Trophoblast cell (in vitro differentiated cells and primary cell): ENCODE data around the gene KCNJ3.

ENCODE experiments used
- DNase-seq, 2 donors: peaks; one replicate each; pipeline ENCODE4 v3.0.0-alpha.2; 2016
- H2AFZ ChIP-seq: 2 replicates; pipeline ENCODE4 v1.6.1; 2013; ENCODE audit warnings: low read length, moderate library complexity, mild to moderate bottlenecking; ENCODE audit not compliant: insufficient read depth, poor library complexity
- H2AK5ac ChIP-seq: 2 replicates; pipeline ENCODE4 v1.6.1; 2013; ENCODE audit warnings: mild to moderate bottlenecking, low read length
- H2BK120ac ChIP-seq: 2 replicates; pipeline ENCODE4 v1.6.1; 2013; ENCODE audit warnings: low read length, mild to moderate bottlenecking, moderate library complexity; ENCODE audit not compliant: insufficient read depth, poor library complexity
- H2BK12ac ChIP-seq: 2 replicates; pipeline ENCODE4 v1.6.1; 2013; ENCODE audit warnings: mild to moderate bottlenecking, low read length, moderate library complexity
- H2BK5ac ChIP-seq: 2 replicates; pipeline ENCODE4 v1.6.1; 2013; ENCODE audit warnings: low read length, low read depth, moderate library complexity, mild to moderate bottlenecking; ENCODE audit not compliant: poor library complexity
- H3K14ac ChIP-seq: 2 replicates; pipeline ENCODE4 v1.6.1; 2013; ENCODE audit warnings: mild to moderate bottlenecking, low read length
- H3K18ac ChIP-seq: 2 replicates; pipeline ENCODE4 v1.6.1; 2013; ENCODE audit warnings: mild to moderate bottlenecking, low read length
- H3K23ac ChIP-seq: 2 replicates; pipeline ENCODE4 v1.6.1; 2013; ENCODE audit warnings: low read length
- H3K27ac ChIP-seq: 2 replicates; pipeline ENCODE4 v1.5.1; 2013; ENCODE audit warnings: low read depth, mild to moderate bottlenecking, inconsistent platforms, low read length, moderate library complexity
- H3K27me3 ChIP-seq: 2 replicates; pipeline ENCODE4 v1.6.1; 2013; ENCODE audit warnings: inconsistent platforms, mild to moderate bottlenecking, low read length, moderate library complexity; ENCODE audit not compliant: insufficient read depth
- H3K36me3 ChIP-seq, 2 experiments: 1 replicate in 1 of 2; 2 replicates in 1 of 2; pipeline ENCODE4 v1.6.1; 2013; ENCODE audit warnings: low read length in 2 of 2, mild to moderate bottlenecking in 2 of 2, moderate library complexity in 1 of 2; ENCODE audit not compliant: insufficient read depth in 2 of 2, control insufficient read depth in 1 of 2
- H3K4ac ChIP-seq: 2 replicates; pipeline ENCODE4 v1.6.1; 2013; ENCODE audit warnings: low read depth, mild to moderate bottlenecking, low read length, moderate library complexity
- H3K4me1 ChIP-seq, 2 experiments: 1 replicate in 1 of 2; 2 replicates in 1 of 2; pipeline ENCODE4 v1.6.1; 2013; ENCODE audit warnings: low read length in 2 of 2, mild to moderate bottlenecking in 2 of 2, moderate library complexity in 1 of 2; ENCODE audit not compliant: insufficient read depth in 2 of 2, control insufficient read depth in 1 of 2
- H3K4me2 ChIP-seq: 2 replicates; pipeline ENCODE4 v1.6.1; 2013; ENCODE audit warnings: inconsistent platforms, mild to moderate bottlenecking, low read length, moderate library complexity
- H3K4me3 ChIP-seq: 2 replicates; pipeline ENCODE4 v1.5.1; 2013; ENCODE audit warnings: mild to moderate bottlenecking, low read depth, low read length, inconsistent platforms
- H3K79me1 ChIP-seq: one replicate; pipeline ENCODE4 v1.6.1; 2013; ENCODE audit warnings: low read length
- H3K79me2 ChIP-seq: 2 replicates; pipeline ENCODE4 v1.6.1; 2013; ENCODE audit warnings: low read length, mild to moderate bottlenecking; ENCODE audit not compliant: control insufficient read depth, insufficient read depth, poor library complexity
- H3K9ac ChIP-seq: 2 replicates; pipeline ENCODE4 v1.6.1; 2013; ENCODE audit warnings: mild to moderate bottlenecking, low read length
- H3K9me3 ChIP-seq: 2 replicates; pipeline ENCODE4 v1.6.1; 2013; ENCODE audit warnings: low read depth, mild to moderate bottlenecking, control low read depth, inconsistent platforms, low read length; ENCODE audit not compliant: insufficient read depth
- H4K12ac ChIP-seq: 2 replicates; pipeline ENCODE4 v1.6.1; 2013; ENCODE audit warnings: low read depth, mild to moderate bottlenecking, low read length, moderate library complexity
- H4K8ac ChIP-seq: 2 replicates; pipeline ENCODE4 v1.6.1; 2013; ENCODE audit warnings: low read depth, mild to moderate bottlenecking, low read length, moderate library complexity
- H4K91ac ChIP-seq: one replicate; pipeline ENCODE4 v1.6.1; 2013; ENCODE audit warnings: low read depth, mild to moderate bottlenecking, low read length, moderate library complexity
- WGBS: extraction: QIAGEN DNeasy Blood & Tissue Kit; methylation state at CpG from one replicate; pipeline ENCODE4 v1.1.7; 2013; ENCODE audit warnings: missing lambda C conversion rate; ENCODE audit not compliant: insufficient read length, insufficient coverage; ENCODE audit errors: extremely low coverage; 5-methylcytosine and 5-hydroxymethylcytosine counted together

KCNJ3 gene

DNA sequence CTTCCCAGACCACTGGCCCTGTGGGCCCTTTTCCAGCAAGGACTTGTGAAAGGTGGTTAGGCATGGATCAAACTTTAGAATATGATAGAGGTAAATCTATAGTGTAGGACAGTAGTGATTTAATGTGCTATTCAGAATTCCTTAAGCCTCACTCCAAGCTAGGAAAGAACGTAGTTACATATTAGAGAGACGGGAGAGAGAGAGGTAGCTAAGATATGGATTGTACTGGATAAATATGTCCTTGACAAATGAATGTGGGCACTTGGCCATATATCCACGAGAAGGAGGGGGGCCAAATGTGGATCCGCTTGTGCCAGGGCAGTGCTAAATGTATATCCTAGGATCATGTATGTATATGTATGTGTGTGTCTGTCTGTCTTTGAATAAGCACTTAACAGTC is 6.5 kb downstream of the KCNJ3 start:
- no CpG with 5 or more reads among the region's 4 CpGs for WGBS
- H2BK120ac ChIP-seq = no peak overlapping the region
- no peak overlapping the region for H2BK12ac ChIP-seq

DNA sequence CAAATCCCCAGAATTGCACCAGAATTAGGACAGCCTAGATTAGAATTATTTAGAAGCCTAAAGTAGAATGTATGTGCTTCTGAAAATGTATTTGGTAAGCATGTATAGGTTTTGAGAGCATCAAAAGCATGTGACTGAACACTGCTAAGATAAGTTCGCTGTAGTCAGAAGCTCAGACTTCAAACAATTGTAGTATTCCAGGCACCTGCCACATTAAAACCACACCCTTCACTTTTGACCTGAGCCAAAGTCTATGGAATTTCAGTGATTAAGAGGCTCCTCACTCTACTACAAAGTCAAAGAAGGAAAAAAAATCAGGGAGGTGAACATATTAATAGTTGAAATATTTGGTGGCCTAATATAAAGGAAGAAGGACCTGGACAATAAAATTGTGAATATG is 8.2 kb downstream of the KCNJ3 start:
- H3K4ac ChIP-seq = no peak overlapping the region
- no CpG with 5 or more reads among the region's 1 CpG for WGBS
- DNase-seq = no peak

More for the DNA sequence above, 6.5 kb downstream of the KCNJ3 start:
- Histone ChIP-seq H3K27me3 (no peaks in the 10 kb centered on the region), H3K14ac (no peak overlapping the region), H3K4me2 (no peak overlapping the region), H4K12ac (no peak overlapping the region), H3K9me3 (no peaks in the 10 kb centered on the region), H3K4me3 (no peak overlapping the region), H3K27ac (no peak overlapping the region), H3K4me1 (no peaks in the 10 kb centered on the region), H3K36me3 (no peaks in the 10 kb centered on the region), H2BK5ac (no peak overlapping the region), H3K18ac (no peak overlapping the region), H4K8ac (no peak overlapping the region), H4K91ac (no peak overlapping the region), H2AK5ac (no peak overlapping the region), H3K79me2 (no peaks in the 10 kb centered on the region), H3K9ac (no peak overlapping the region), H2AFZ (no peak overlapping the region), H3K23ac (no peak overlapping the region), H3K4ac (no peak overlapping the region), H3K79me1 (no peaks in the 10 kb centered on the region)
- no peak for DNase-seq

DNA sequence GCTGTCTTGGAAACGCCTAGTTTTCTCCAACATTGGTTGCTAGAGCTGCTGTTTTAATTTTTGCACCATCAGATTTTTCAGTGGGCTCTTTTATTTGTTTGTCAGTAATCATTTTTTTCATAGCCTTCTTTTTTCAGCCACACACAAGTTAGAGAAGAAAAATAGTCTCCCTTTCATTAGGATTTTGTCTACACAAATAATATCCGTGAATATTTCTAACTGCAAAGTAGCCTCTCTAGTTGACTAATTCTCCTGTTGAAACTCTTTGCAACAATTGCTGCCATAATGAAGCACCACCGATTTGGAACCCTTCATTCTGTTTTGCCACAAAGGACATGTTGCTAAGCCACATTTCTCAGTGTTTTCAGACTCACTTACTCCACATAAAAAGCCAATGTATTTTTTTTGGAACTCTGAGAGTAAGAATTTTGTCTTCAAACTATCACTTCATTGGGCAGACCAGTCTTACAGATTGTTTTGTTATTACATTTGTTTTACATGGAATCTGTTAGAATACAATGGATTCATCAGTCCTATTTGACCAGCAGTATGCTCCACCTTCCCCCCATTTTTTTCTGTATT is 9.6 kb downstream of the KCNJ3 start:
- H2AK5ac ChIP-seq = no peak overlapping the region
- H3K4ac ChIP-seq = no peak overlapping the region
- no peak overlapping the region for H3K23ac ChIP-seq
- no peak overlapping the region for H4K8ac ChIP-seq
- no peaks in the 10 kb centered on the region for H3K4me1 ChIP-seq
- no peak overlapping the region for H2BK120ac ChIP-seq
- H3K14ac ChIP-seq = no peak overlapping the region
- H4K12ac ChIP-seq = no peak overlapping the region
- H2BK5ac ChIP-seq = no peak overlapping the region
- H2AFZ ChIP-seq = no peak overlapping the region
- H3K4me2 ChIP-seq = no peak overlapping the region
- no peak for DNase-seq
- H2BK12ac ChIP-seq = no peak overlapping the region
- H3K79me1 ChIP-seq = no peaks in the 10 kb centered on the region
- no peak overlapping the region for H3K9ac ChIP-seq
- H3K27ac ChIP-seq = no peak overlapping the region
- H3K4me3 ChIP-seq = no peak overlapping the region
- no peak overlapping the region for H4K91ac ChIP-seq
- no peak overlapping the region for H3K18ac ChIP-seq
- H3K27me3 ChIP-seq = no peaks in the 10 kb centered on the region
- H3K9me3 ChIP-seq = no peaks in the 10 kb centered on the region
- H3K79me2 ChIP-seq = no peaks in the 10 kb centered on the region
- no peaks in the 10 kb centered on the region for H3K36me3 ChIP-seq
- no CpG with 5 or more reads among the region's 3 CpGs for WGBS

More for the DNA sequence above, 8.2 kb downstream of the KCNJ3 start:
- Histone ChIP-seq H3K36me3 (no peaks in the 10 kb centered on the region), H3K79me1 (no peaks in the 10 kb centered on the region), H3K4me3 (no peak overlapping the region), H2AK5ac (no peak overlapping the region), H3K79me2 (no peaks in the 10 kb centered on the region), H3K18ac (no peak overlapping the region), H2AFZ (no peak overlapping the region), H4K91ac (no peak overlapping the region), H4K8ac (no peak overlapping the region), H3K14ac (no peak overlapping the region), H2BK120ac (no peak overlapping the region), H3K9ac (no peak overlapping the region), H3K9me3 (no peaks in the 10 kb centered on the region), H3K27ac (no peak overlapping the region), H2BK12ac (no peak overlapping the region), H3K27me3 (no peaks in the 10 kb centered on the region), H3K23ac (no peak overlapping the region), H3K4me2 (no peak overlapping the region), H4K12ac (no peak overlapping the region), H3K4me1 (no peaks in the 10 kb centered on the region), H2BK5ac (no peak overlapping the region)

DNA sequence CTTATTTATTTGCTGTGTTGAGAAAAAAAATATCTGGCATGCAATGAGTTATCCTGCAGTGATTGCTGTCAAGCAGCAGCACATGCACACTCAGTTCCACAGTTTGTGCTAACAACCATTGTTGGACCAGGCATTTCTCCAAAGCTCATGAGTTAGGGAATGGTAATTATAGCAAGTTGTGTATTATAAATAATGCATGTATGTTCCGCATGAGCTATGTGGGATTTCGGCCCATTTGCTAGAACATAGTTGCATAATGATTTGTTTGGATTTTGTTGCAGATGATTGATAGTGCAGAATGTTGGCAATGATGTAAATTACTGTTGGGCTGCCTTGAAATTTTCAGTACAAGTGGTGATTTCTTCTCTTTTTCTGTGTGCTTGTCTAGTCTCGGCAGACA is 10.7 kb downstream of the KCNJ3 start:
- H3K18ac ChIP-seq = no peak overlapping the region
- H3K9me3 ChIP-seq = no peaks in the 10 kb centered on the region
- no peak for DNase-seq
- no peak overlapping the region for H2BK12ac ChIP-seq
- no peak overlapping the region for H3K27ac ChIP-seq
- H2BK5ac ChIP-seq = no peak overlapping the region
- no peak overlapping the region for H2AK5ac ChIP-seq
- H2BK120ac ChIP-seq = no peak overlapping the region
- no peak overlapping the region for H3K4me3 ChIP-seq
- H3K27me3 ChIP-seq = no peaks in the 10 kb centered on the region
- H3K4me1 ChIP-seq = no peaks in the 10 kb centered on the region
- H3K9ac ChIP-seq = no peak overlapping the region
- no peak overlapping the region for H2AFZ ChIP-seq
- H3K4ac ChIP-seq = no peak overlapping the region
- no peak overlapping the region for H3K4me2 ChIP-seq
- no peak overlapping the region for H4K91ac ChIP-seq
- no peaks in the 10 kb centered on the region for H3K36me3 ChIP-seq
- no peaks in the 10 kb centered on the region for H3K79me2 ChIP-seq
- no peak overlapping the region for H4K12ac ChIP-seq
- no peak overlapping the region for H3K14ac ChIP-seq
- no peak overlapping the region for H3K23ac ChIP-seq
- WGBS = no CpG with 5 or more reads among the region's 3 CpGs
- H3K79me1 ChIP-seq = no peaks in the 10 kb centered on the region
- H4K8ac ChIP-seq = no peak overlapping the region
